Endodermal cell (in vitro differentiated cells): ENCODE results near the gene SIRT3. TPM values are rescaled to one million over a fixed set of nuclear protein-coding genes. Genes with fewer than 3 reads are reported as not detected.
A peak's percentile ranks its signal among the peaks of the same experiment; 100 is the strongest.

ENCODE experiments used
- DNase-seq: peaks from one replicate; pipeline ENCODE4 v3.0.0-alpha.2; 2017
- H3K27ac ChIP-seq: 2 replicates; pipeline ENCODE4 v1.5.1; 2013; ENCODE audit warnings: mild to moderate bottlenecking, low read depth, low read length, moderate library complexity
- H3K27me3 ChIP-seq: 2 replicates; pipeline ENCODE4 v1.6.1; 2013; ENCODE audit warnings: mild to moderate bottlenecking, low read length, moderate library complexity; ENCODE audit not compliant: insufficient read depth, control insufficient read depth, poor library complexity, severe bottlenecking
- H3K36me3 ChIP-seq: 2 replicates; pipeline ENCODE4 v1.7.0; 2013; ENCODE audit warnings: mild to moderate bottlenecking, low read length, moderate library complexity; ENCODE audit not compliant: control insufficient read depth, insufficient read depth
- H3K4me1 ChIP-seq: one replicate; pipeline ENCODE4 v1.7.0; 2013; ENCODE audit warnings: low read length; ENCODE audit not compliant: control insufficient read depth, insufficient read depth
- H3K4me3 ChIP-seq: 2 replicates; pipeline ENCODE4 v1.5.1; 2013; ENCODE audit warnings: mild to moderate bottlenecking, low read length, moderate library complexity
- H3K9ac ChIP-seq: 2 replicates; pipeline ENCODE4 v1.6.1; 2013; ENCODE audit warnings: mild to moderate bottlenecking, low read length, moderate library complexity; ENCODE audit not compliant: poor library complexity, severe bottlenecking; ENCODE audit errors: extremely low read depth
- H3K9me3 ChIP-seq: 2 replicates; pipeline ENCODE4 v1.6.1; 2013; ENCODE audit warnings: mild to moderate bottlenecking, low read length, moderate library complexity; ENCODE audit not compliant: control insufficient read depth
- H3K27ac Mint-ChIP-seq: 2 replicates; pipeline ENCODE4 v1.8.0; 2020; ENCODE audit warnings: mixed read lengths
- H3K27me3 Mint-ChIP-seq: 2 replicates; pipeline ENCODE4 v1.8.0; 2021; ENCODE audit warnings: mild to moderate bottlenecking, mixed read lengths; ENCODE audit not compliant: insufficient read depth
- H3K36me3 Mint-ChIP-seq: 2 replicates; pipeline ENCODE4 v1.8.0; 2020; ENCODE audit warnings: low read depth, mixed read lengths
- H3K4me1 Mint-ChIP-seq: 2 replicates; pipeline ENCODE4 v1.8.0; 2020; ENCODE audit warnings: mixed read lengths
- H3K4me3 Mint-ChIP-seq: 2 replicates; pipeline ENCODE4 v1.8.0; 2020; ENCODE audit warnings: mild to moderate bottlenecking, moderate library complexity, mixed read lengths
- H3K9me3 Mint-ChIP-seq: 2 replicates; pipeline ENCODE4 v1.8.0; 2020; ENCODE audit warnings: mild to moderate bottlenecking, mixed read lengths
- CTCF ChIP-seq: fragments of 200-600 bp; sonication (generic); conservative IDR thresholded peaks from 2 replicates; pipeline ENCODE4 v1.5.0; 2021; ENCODE audit warnings: antibody characterized with exemption, mild to moderate bottlenecking
- WGBS, 2 experiments: methylation state at CpG; one replicate each; pipeline versions ENCODE4 v1.1.5 to v1.1.7; 2013; ENCODE audit warnings: missing lambda C conversion rate in 2 of 2, mixed read lengths in 1 of 2; ENCODE audit not compliant: insufficient coverage in 1 of 2, insufficient read length in 1 of 2; 5-methylcytosine and 5-hydroxymethylcytosine counted together
- total RNA-seq, 2 donors: library from RNA; stranded (reverse); fragmentation: NEBNext Ultra II Directional in 1 of 2; extraction: Animal tissue kit (Norgen Biotek cat#: 25700) in 1 of 2; gene quantifications; 2 replicates in 1 of 2; 3 replicates in 1 of 2; pipeline ENCODE4 v1.2.1, GENCODE V29; 2021

Gene SIRT3
- total RNA-seq, 2 donors from 2014 or later = 18.1 to 28.6 TPM

GRCh38 chr11:218815-219593 lies 17.1 kb downstream of the SIRT3 start:
- H3K4me3 ChIP-seq = no peak overlapping the region
- 85 to 91% methylated on average over 14 to 29 of the region's 29 CpGs for WGBS, 2 experiments
- no peak for TF ChIP-seq CTCF
- H3K36me3 ChIP-seq = peaks cover 22% of the 10 kb centered on the region
- no peaks in the 10 kb centered on the region for H3K27me3 ChIP-seq
- H3K27ac ChIP-seq = no peak overlapping the region
- no peaks in the 10 kb centered on the region for H3K9me3 Mint-ChIP-seq
- H3K36me3 Mint-ChIP-seq = peaks cover 31% of the 10 kb centered on the region
- no peak overlapping the region for H3K27ac Mint-ChIP-seq
- DNase-seq = peak; percentile 31
- no peaks in the 10 kb centered on the region for H3K4me1 ChIP-seq
- H3K4me3 Mint-ChIP-seq = no peak overlapping the region
- no peak overlapping the region for H3K9ac ChIP-seq
- H3K9me3 ChIP-seq = no peaks in the 10 kb centered on the region
- no peaks in the 10 kb centered on the region for H3K4me1 Mint-ChIP-seq
- H3K27me3 Mint-ChIP-seq = no peaks in the 10 kb centered on the region

DNA sequence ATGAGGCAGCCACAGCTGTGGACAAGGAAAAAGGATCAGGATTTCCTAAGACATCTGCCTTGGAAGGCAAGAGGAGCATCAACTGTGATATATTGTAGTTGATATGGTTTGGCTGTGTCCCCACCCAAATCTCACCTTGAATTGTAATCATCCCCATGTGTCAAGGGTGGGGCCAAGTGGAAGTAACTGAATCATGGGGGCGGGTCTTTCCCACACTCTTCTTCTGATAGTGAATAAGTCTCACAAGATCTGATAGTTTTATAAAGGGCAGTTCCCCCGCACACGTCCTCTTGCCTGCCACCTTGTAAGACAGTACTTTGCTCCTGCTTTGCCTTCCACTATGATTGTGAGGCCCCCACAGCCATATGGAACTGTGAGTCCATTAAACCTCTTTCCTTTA lies 18.4 kb downstream of the SIRT3 start:
- H3K4me3 ChIP-seq = no peak overlapping the region
- H3K27ac ChIP-seq = no peak overlapping the region
- H3K27me3 Mint-ChIP-seq = no peaks in the 10 kb centered on the region
- no peaks in the 10 kb centered on the region for H3K27me3 ChIP-seq
- no peaks in the 10 kb centered on the region for H3K4me1 Mint-ChIP-seq
- H3K36me3 ChIP-seq = peaks cover 35% of the 10 kb centered on the region
- no peak overlapping the region for H3K9ac ChIP-seq
- H3K9me3 ChIP-seq = no peaks in the 10 kb centered on the region
- DNase-seq = no peak
- 83 to 94% methylated on average over 1 to 3 of the region's 3 CpGs for WGBS, 2 experiments
- no peak overlapping the region for H3K4me3 Mint-ChIP-seq
- H3K9me3 Mint-ChIP-seq = no peaks in the 10 kb centered on the region
- H3K4me1 ChIP-seq = no peaks in the 10 kb centered on the region
- H3K36me3 Mint-ChIP-seq = peaks cover 38% of the 10 kb centered on the region
- TF ChIP-seq CTCF = no peak
- H3K27ac Mint-ChIP-seq = peak overlapping the region; percentile 35

DNA sequence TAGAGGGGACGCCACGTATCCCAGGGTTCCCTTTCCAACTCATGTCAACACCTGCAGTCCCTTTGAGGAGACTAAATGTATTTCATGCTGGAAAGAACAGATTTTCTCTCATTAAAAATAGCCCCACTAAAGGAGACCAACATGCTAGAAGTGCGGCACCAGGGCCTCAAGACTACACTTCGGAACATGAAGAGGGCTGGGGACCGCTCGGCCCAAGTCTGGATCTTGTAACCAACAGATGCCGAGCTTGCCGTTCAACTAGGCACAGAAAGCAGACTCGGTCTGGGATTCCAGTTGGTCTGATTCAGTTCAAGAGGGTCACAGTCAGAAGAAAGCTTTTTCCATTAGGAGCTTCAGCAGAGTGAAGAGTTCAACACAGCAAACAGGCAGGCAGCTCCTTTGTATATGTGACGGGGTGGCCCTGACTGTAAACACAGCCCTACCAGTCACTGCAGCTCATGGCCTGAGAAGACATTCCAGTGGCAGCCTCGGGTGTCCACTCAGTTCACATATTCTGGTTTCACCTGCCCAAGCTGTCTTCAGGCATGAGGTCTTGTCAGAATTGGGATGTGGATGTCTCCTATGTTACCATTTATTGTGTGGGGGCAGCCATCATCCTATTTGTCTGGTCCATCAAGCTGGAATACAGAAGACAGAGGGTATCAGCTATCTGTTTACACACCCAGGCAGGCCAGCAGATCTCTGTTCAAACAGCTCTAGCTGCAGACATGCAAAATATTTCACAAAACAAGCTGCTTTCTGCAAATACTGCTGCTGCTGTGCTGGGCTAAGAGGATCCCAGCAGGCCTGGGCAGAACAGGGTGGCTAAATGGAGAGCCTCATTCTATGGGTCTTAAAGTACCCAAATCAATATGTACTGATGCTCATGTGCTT lies 19.8 kb downstream of the SIRT3 start:
- H3K4me1 Mint-ChIP-seq = no peaks in the 10 kb centered on the region
- no peak overlapping the region for H3K4me3 ChIP-seq
- no peaks in the 10 kb centered on the region for H3K9me3 ChIP-seq
- peaks cover 46% of the 10 kb centered on the region for H3K36me3 Mint-ChIP-seq
- no peaks in the 10 kb centered on the region for H3K9me3 Mint-ChIP-seq
- no peaks in the 10 kb centered on the region for H3K4me1 ChIP-seq
- no peak overlapping the region for H3K4me3 Mint-ChIP-seq
- peaks cover 47% of the 10 kb centered on the region for H3K36me3 ChIP-seq
- H3K27ac Mint-ChIP-seq = peak overlapping the region; percentile 75
- TF ChIP-seq CTCF = no peak
- H3K27me3 ChIP-seq = no peaks in the 10 kb centered on the region
- DNase-seq = peak; percentile 34
- no peak overlapping the region for H3K9ac ChIP-seq
- no peak overlapping the region for H3K27ac ChIP-seq
- WGBS, 2 experiments = 93 to 99% methylated on average over 10 to 11 of the region's 11 CpGs
- H3K27me3 Mint-ChIP-seq = no peaks in the 10 kb centered on the region
